PC-3 (cell line): Measurements from ENCODE around the gene MVK.

ENCODE experiments used
- CTCF ChIP-seq: fragments of 300-600 bp; sonication (generic); conservative IDR thresholded peaks from 2 replicates; pipeline ENCODE4 v1.5.1; 2017; ENCODE audit warnings: antibody characterized with exemption, low read depth, mild to moderate bottlenecking, low read length
- EZH2 ChIP-seq: fragments of 300-600 bp; sonication (generic); IDR thresholded peaks from one replicate; pipeline ENCODE4 v1.6.1; 2017; ENCODE audit warnings: antibody characterized with exemption, mild to moderate bottlenecking, low read length; ENCODE audit not compliant: unreplicated experiment

- TF ChIP-seq CTCF (no peak), EZH2 (no peak)
Observed at GRCh38 chr12:109619002-109619604, 45.5 kb downstream of the MVK start.
